Measurements from ENCODE around the gene GNAI1.

DNA sequence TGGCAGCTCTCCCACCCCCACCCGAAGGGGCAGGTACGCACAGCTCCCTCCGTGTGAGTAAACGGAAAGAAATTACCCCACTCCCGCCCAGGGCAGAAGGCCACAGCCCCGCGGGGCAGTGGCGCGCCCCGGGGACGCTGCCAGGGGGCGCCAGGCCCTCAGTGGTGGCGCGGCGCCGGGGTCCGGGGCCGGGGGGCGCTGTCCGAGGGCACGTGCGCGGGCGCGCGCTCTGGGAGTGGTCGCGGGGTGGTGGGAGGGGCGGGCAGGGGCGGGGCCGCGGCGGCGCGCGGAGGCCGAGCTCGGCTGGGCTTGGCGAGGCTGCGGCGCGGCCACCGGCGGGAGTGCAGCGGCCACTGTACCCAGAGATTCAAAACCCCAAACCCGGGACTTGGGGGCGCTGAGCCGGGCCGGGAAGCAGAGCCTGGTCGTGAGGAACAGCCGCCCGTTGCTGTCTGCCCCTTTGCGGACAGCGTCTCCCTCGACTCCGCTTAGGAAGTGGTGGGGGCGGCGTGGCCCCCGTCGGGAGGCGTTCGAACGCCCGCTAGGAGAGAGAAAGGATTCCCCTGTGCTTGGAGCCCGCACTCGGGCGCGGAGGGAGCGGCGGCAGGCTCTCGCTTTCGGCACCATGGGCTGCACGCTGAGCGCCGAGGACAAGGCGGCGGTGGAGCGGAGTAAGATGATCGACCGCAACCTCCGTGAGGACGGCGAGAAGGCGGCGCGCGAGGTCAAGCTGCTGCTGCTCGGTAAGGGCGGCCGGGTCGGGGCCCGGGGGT lies at the start of gene GNAI1:
- no peak for TF ChIP-seq CTCF (IDR thresholded peaks at IDR 0.05)
- no peak for TF ChIP-seq POLR2A (IDR thresholded peaks at IDR 0.05)
